HCT116 (cell line): ENCODE measurements around the gene DNLZ. TPM values are rescaled to one million over a fixed set of nuclear protein-coding genes. Genes with fewer than 3 reads are reported as not detected.

Source experiments
- ATAC-seq: fragments of 200-7000 bp; cut with Tn5 transposase; 2 replicates; pipeline ENCODE4 v1.9.1; 2020; ENCODE audit warnings: mild to moderate bottlenecking, moderate library complexity
- BruUV-seq: library from RNA; stranded (reverse); fragments of 400-500 nt; replicated peaks from 2 replicates; lab custom pipeline; 2021; lab: Mats Ljungman, UMichigan
- CTCF ChIA-PET: fragments of 300-600 bp; sonication (Branson Sonifier 250); formaldehyde crosslinking; loops from one replicate; lab custom pipeline; 2021; ENCODE audit warnings: antibody characterized with exemption; lab: Charles Lee
- POLR2A ChIA-PET: fragments of 300-600, 350-600 bp; sonication (Branson Sonifier 250); formaldehyde crosslinking; loops from one replicate; lab custom pipeline; 2021; ENCODE audit warnings: antibody characterized with exemption; lab: Charles Lee
- RAD21 ChIA-PET, 2 experiments: fragments of 300-600 bp; sonication (Branson Sonifier 250); formaldehyde crosslinking; loops; one replicate each; lab custom pipeline; 2023; ENCODE audit warnings: low total read pairs in 2 of 2; ENCODE audit not compliant: uncharacterized antibody in 2 of 2, unreplicated experiment in 2 of 2, low non-redundant PET in 1 of 2; lab: Charles Lee
- DNase-seq: peaks from one replicate; pipeline ENCODE4 v3.0.0-alpha.2; 2010; ENCODE audit warnings: low read depth, low spot score
- H2AFZ ChIP-seq: fragments of 200-600 bp; shearing (Covaris generic), sonication (generic); 2 replicates; pipeline ENCODE4 v1.6.1; 2017; ENCODE audit warnings: low read depth, mixed run types, mixed read lengths, antibody characterized with exemption, low read length; ENCODE audit not compliant: poor library complexity, severe bottlenecking
- H3K27ac ChIP-seq: 2 replicates; pipeline ENCODE4 v1.5.1; 2012; ENCODE audit warnings: low read depth, low read length
- H3K27me3 ChIP-seq: fragments of 200-600 bp; sonication (generic); 2 replicates; pipeline ENCODE4 v1.6.1; 2016; ENCODE audit warnings: mixed run types, low read length, mixed read lengths; ENCODE audit not compliant: insufficient read depth
- H3K36me3 ChIP-seq, 2 experiments: fragments of 200-500 bp in 1 of 2; fragments of 200-600 bp in 1 of 2; sonication (Bioruptor generic) in 1 of 2; sonication (generic) in 1 of 2; 2 replicates each; pipeline versions ENCODE4 v1.5.1 to v1.6.1; 2014 to 2016; ENCODE audit warnings: low read length in 2 of 2, inconsistent platforms in 1 of 2, mixed read lengths in 1 of 2, mixed run types in 1 of 2; ENCODE audit not compliant: insufficient read depth in 2 of 2, control insufficient read depth in 1 of 2
- H3K4me1 ChIP-seq, 2 experiments: fragments of 200-600 bp in 1 of 2; sonication (generic) in 1 of 2; 2 replicates each; pipeline versions ENCODE4 v1.5.1 to v1.6.1; 2012 to 2017; ENCODE audit warnings: low read length in 2 of 2, inconsistent platforms in 1 of 2, mild to moderate bottlenecking in 1 of 2, mixed read lengths in 1 of 2, mixed run types in 1 of 2, moderate library complexity in 1 of 2; ENCODE audit not compliant: insufficient read depth in 2 of 2, control insufficient read depth in 1 of 2
- H3K4me2 ChIP-seq: fragments of 200-600 bp; sonication (generic); 2 replicates; pipeline ENCODE4 v1.6.1; 2017; ENCODE audit warnings: mixed run types, low read length, mixed read lengths
- H3K4me3 ChIP-seq, 2 experiments: fragments of 200-600 bp in 1 of 2; sonication (generic) in 1 of 2; replicated peaks in 1 of 2; 2 replicates each; pipeline ENCODE4 v1.5.1; 2011 to 2016; ENCODE audit warnings: low read length in 2 of 2, control low read depth in 1 of 2, low read depth in 1 of 2, mild to moderate bottlenecking in 1 of 2, mixed read lengths in 1 of 2, mixed run types in 1 of 2
- H3K79me2 ChIP-seq: fragments of 200-600 bp; sonication (generic); 2 replicates; pipeline ENCODE4 v1.6.1; 2017; ENCODE audit warnings: mild to moderate bottlenecking, mixed run types, low read length, moderate library complexity, mixed read lengths; ENCODE audit not compliant: insufficient read depth
- H3K9ac ChIP-seq: fragments of 200-600 bp; sonication (generic); 2 replicates; pipeline ENCODE4 v1.6.1; 2016; ENCODE audit warnings: low read length, mixed read lengths
- H3K9me2 ChIP-seq: fragments of 200-600 bp; sonication (generic), shearing (Covaris generic); 2 replicates; pipeline ENCODE4 v1.6.1; 2017; ENCODE audit warnings: mixed run types, mild to moderate bottlenecking, moderate library complexity; ENCODE audit not compliant: insufficient read depth
- H3K9me3 ChIP-seq, 2 experiments: fragments of 200-500 bp in 1 of 2; fragments of 200-600 bp in 1 of 2; sonication (Bioruptor generic) in 1 of 2; sonication (generic) in 1 of 2; 2 replicates each; pipeline ENCODE4 v1.6.1; 2014 to 2017; ENCODE audit warnings: low read length in 2 of 2, mixed read lengths in 2 of 2, inconsistent platforms in 1 of 2, low read depth in 1 of 2, mild to moderate bottlenecking in 1 of 2, mixed run types in 1 of 2, moderate library complexity in 1 of 2; ENCODE audit not compliant: control insufficient read depth in 1 of 2, insufficient read depth in 1 of 2
- H4K20me1 ChIP-seq: fragments of 200-600 bp; sonication (generic), shearing (Covaris generic); 2 replicates; pipeline ENCODE4 v1.6.1; 2017; ENCODE audit warnings: mixed run types, mild to moderate bottlenecking, moderate library complexity; ENCODE audit not compliant: insufficient read depth
- CBX3 ChIP-seq: IDR thresholded peaks from 2 replicates; pipeline ENCODE4 v1.6.1; 2012; ENCODE audit warnings: low read depth
- CEBPB ChIP-seq: IDR thresholded peaks from 2 replicates; pipeline ENCODE4 v1.6.1; 2012; ENCODE audit warnings: low read depth
- EZH2phosphoT487 ChIP-seq: fragments of 200-600 bp; IDR thresholded peaks from 2 replicates; pipeline ENCODE4 v1.6.1; 2018; ENCODE audit warnings: antibody characterized with exemption, borderline replicate concordance
- MAX ChIP-seq: IDR thresholded peaks from 2 replicates; pipeline ENCODE4 v1.6.1; 2012
- POLR2AphosphoS5 ChIP-seq: IDR thresholded peaks from 2 replicates; pipeline ENCODE4 v1.6.1; 2011; ENCODE audit warnings: mild to moderate bottlenecking, low read depth, low read length, moderate library complexity
- RAD21 ChIP-seq: IDR thresholded peaks from 2 replicates; pipeline ENCODE4 v1.6.1; 2012; ENCODE audit warnings: low read depth, mild to moderate bottlenecking
- SP1 ChIP-seq: IDR thresholded peaks from 2 replicates; pipeline ENCODE4 v1.6.1; 2012; ENCODE audit warnings: low read depth
- SRF ChIP-seq: IDR thresholded peaks from 2 replicates; pipeline ENCODE4 v1.6.1; 2012; ENCODE audit warnings: low read depth
- ZBTB33 ChIP-seq: IDR thresholded peaks from 2 replicates; pipeline ENCODE4 v1.6.1; 2011; ENCODE audit warnings: mild to moderate bottlenecking, low read length, moderate library complexity; ENCODE audit not compliant: insufficient replicate concordance; ENCODE audit errors: extremely low read depth
- ZNF274 ChIP-seq: fragments of 200-500 bp; sonication (Bioruptor generic); IDR thresholded peaks from 2 replicates; pipeline ENCODE4 v1.6.1; 2014; ENCODE audit warnings: mild to moderate bottlenecking, low read depth, low read length, inconsistent platforms
- intact Hi-C: fragments of 100-400 bp; cut with micrococcal nuclease; formaldehyde crosslinking; loops from 2 replicates; pipeline ENCODE4 v1.10.0; 2022
- total RNA-seq: library from RNA; stranded (reverse); gene quantifications from one replicate; pipeline ENCODE4 v1.2.1, GENCODE V29; 2021; ENCODE audit not compliant: unreplicated experiment
- TF ChIP-seq, protein P1 (sequence below), 3 experiments: fragments of 200-600 bp in 1 of 3; sonication (generic) in 1 of 3; IDR thresholded peaks in 2 of 3; conservative IDR thresholded peaks in 1 of 3; 2 replicates each; pipeline ENCODE4 v1.5.1; 2012 to 2017; ENCODE audit warnings: low read depth in 2 of 3, low read length in 2 of 3, antibody characterized with exemption in 1 of 3, borderline replicate concordance in 1 of 3, control low read depth in 1 of 3, mild to moderate bottlenecking in 1 of 3, mixed read lengths in 1 of 3, mixed run types in 1 of 3, moderate library complexity in 1 of 3; ENCODE audit not compliant: insufficient read depth in 1 of 3

DNLZ gene
- total RNA-seq, 1 experiment from 2014 or later = 21.9 TPM

DNA sequence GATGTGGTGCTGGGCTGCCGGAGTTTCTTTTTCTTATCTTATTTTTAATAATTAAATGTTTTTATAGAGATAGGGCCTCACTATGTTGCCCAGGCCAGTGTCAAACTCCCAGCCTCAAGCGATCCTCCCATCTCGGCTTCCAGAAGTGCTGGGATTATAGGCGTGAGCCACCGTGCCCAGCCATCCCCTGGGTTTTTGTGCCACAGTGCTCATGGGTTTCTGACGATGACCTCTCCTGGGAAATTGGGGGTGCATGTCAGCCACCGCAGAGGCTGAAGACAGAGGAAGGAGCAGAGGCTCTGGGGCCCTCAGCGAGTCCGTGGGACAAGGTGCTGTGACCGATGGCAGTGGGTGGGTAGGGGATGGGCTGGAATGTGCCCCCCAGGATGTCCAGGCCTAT is 21.8 kb downstream of the DNLZ start:
- Histone ChIP-seq H3K9ac (no peak overlapping the region), H3K27ac (no peak overlapping the region; the same call in 1 of the 2 replicates), H3K79me2 (no peaks in the 10 kb centered on the region), H3K36me3 (no peaks in the 10 kb centered on the region; a peak in 1 of 4 replicates), H4K20me1 (no peaks in the 10 kb centered on the region), H3K9me3 (no peaks in the 10 kb centered on the region), H2AFZ (no peak overlapping the region), H3K27me3 (no peaks in the 10 kb centered on the region), H3K9me2 (no peaks in the 10 kb centered on the region), H3K4me3 (no peak overlapping the region), H3K4me2 (no peak overlapping the region), H3K4me1 (peaks cover 18 to 36% of the 10 kb centered on the region in 2 experiments; a peak in 3 of 4 replicates)
- intact Hi-C loops = no loop called here
- BruUV-seq = no TSS peak
- ChIA-PET CTCF (no interaction called here), RAD21 (no interaction called here), POLR2A (no interaction called here)
- DNase-seq = no peak
- TF ChIP-seq ZBTB33 (no peak), SRF (no peak), CBX3 (no peak)
- ATAC-seq = no peak

- ChIA-PET POLR2A (no interaction called here), CTCF (interaction anchor here (1.2 kb wide), 1 partner anchor 22 kb away, joined by 3 read pairs; no protein-coding TSS in a partner anchor), RAD21 (no interaction called here)
- Histone ChIP-seq H4K20me1 (no peaks in the 10 kb centered on the region), H3K4me1 (peaks cover 16 to 30% of the 10 kb centered on the region in 2 experiments; a peak in 3 of 4 replicates), H3K79me2 (no peaks in the 10 kb centered on the region), H3K27me3 (no peaks in the 10 kb centered on the region), H2AFZ (no peak overlapping the region), H3K4me3 (no peak overlapping the region), H3K9ac (no peak overlapping the region), H3K27ac (no peak overlapping the region), H3K9me3 (no peaks in the 10 kb centered on the region), H3K36me3 (no peaks in the 10 kb centered on the region; a peak in 1 of 4 replicates), H3K9me2 (no peaks in the 10 kb centered on the region), H3K4me2 (no peak overlapping the region)
- ATAC-seq (no peak), DNase-seq (no peak)
- intact Hi-C loops = no loop called here
- BruUV-seq = no TSS peak
- TF ChIP-seq POLR2AphosphoS5 (no peak), ZNF274 (no peak), CEBPB (no peak), RAD21 (no peak), CBX3 (no peak), SP1 (no peak), MAX (no peak), SRF (no peak), EZH2phosphoT487 (no peak)
- TF ChIP-seq, protein P1, sequence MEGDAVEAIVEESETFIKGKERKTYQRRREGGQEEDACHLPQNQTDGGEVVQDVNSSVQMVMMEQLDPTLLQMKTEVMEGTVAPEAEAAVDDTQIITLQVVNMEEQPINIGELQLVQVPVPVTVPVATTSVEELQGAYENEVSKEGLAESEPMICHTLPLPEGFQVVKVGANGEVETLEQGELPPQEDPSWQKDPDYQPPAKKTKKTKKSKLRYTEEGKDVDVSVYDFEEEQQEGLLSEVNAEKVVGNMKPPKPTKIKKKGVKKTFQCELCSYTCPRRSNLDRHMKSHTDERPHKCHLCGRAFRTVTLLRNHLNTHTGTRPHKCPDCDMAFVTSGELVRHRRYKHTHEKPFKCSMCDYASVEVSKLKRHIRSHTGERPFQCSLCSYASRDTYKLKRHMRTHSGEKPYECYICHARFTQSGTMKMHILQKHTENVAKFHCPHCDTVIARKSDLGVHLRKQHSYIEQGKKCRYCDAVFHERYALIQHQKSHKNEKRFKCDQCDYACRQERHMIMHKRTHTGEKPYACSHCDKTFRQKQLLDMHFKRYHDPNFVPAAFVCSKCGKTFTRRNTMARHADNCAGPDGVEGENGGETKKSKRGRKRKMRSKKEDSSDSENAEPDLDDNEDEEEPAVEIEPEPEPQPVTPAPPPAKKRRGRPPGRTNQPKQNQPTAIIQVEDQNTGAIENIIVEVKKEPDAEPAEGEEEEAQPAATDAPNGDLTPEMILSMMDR (IDR thresholded peaks at IDR 0.05 in 2 of 3, conservative IDR thresholded peaks at IDR 0.05 in 1 of 3; ENCODE audit: borderline replicate concordance in 1 of 3, insufficient read depth in 1 of 3, low read depth in 2 of 3, low read length in 2 of 3) = no peak
Measured at GRCh38 chr9:136341042-136341655, 22.4 kb downstream of the DNLZ start.
